K562 (cell line): ENCODE results near the gene GYPC. TPM values are rescaled to one million over a fixed set of nuclear protein-coding genes. Genes with fewer than 3 reads are reported as not detected.

Experiments used
- ARID2 ChIP-seq: fragments of 450-650 bp; IDR thresholded peaks from 2 replicates; pipeline ENCODE4 v1.6.1; 2017; ENCODE audit warnings: antibody characterized with exemption, mild to moderate bottlenecking
- FIP1L1 ChIP-seq: fragments of 200-400 bp; formaldehyde crosslinking; IDR thresholded peaks from 2 replicates; pipeline ENCODE4 v1.6.1; 2018; ENCODE audit warnings: mild to moderate bottlenecking, low read depth, low read length; ENCODE audit not compliant: poor library complexity, severe bottlenecking
- HOMEZ ChIP-seq: fragments of 250-450 bp; sonication (Bioruptor Pico); IDR thresholded peaks from 2 replicates; pipeline ENCODE4 v1.4.0; 2020; ENCODE audit warnings: mild to moderate bottlenecking, moderate library complexity
- IRF9 ChIP-seq: fragments of 450-650 bp; IDR thresholded peaks from 2 replicates; pipeline ENCODE4 v1.6.1; 2016; ENCODE audit warnings: missing biosample characterization, missing genetic modification characterization
- MYNN ChIP-seq, 2 experiments: sonication (generic); formaldehyde crosslinking in 1 of 2; IDR thresholded peaks; 2 replicates each; pipeline versions ENCODE4 v1.5.0 to v1.6.1; 2016 to 2020; ENCODE audit warnings: antibody characterized with exemption in 1 of 2, missing genetic modification reagents in 1 of 2
- STAT5A ChIP-seq: IDR thresholded peaks from 2 replicates; pipeline ENCODE4 v1.6.1; 2012; ENCODE audit warnings: low read length, inconsistent platforms, borderline replicate concordance
- TEAD1 ChIP-seq, 2 experiments: fragments of 450-650 bp in 1 of 2; sonication (generic) in 1 of 2; formaldehyde crosslinking; IDR thresholded peaks; 2 replicates each; pipeline versions ENCODE4 v1.4.0 to v1.8.0; 2020 to 2022; ENCODE audit warnings: mild to moderate bottlenecking in 2 of 2, missing genetic modification reagents in 1 of 2
- THRA ChIP-seq: fragments of 450-650 bp; IDR thresholded peaks from 2 replicates; pipeline ENCODE4 v1.6.1; 2017; ENCODE audit warnings: mild to moderate bottlenecking, moderate library complexity
- XRCC5 ChIP-seq: fragments of 200-400 bp; formaldehyde crosslinking; IDR thresholded peaks from 2 replicates; pipeline ENCODE4 v1.6.1; 2017; ENCODE audit warnings: low read depth, mild to moderate bottlenecking, low read length
- ZNF140 ChIP-seq: fragments of 250-450 bp; sonication (Bioruptor Pico); IDR thresholded peaks from 2 replicates; pipeline ENCODE4 v1.8.0; 2021; ENCODE audit warnings: moderate library complexity, mild to moderate bottlenecking, inconsistent platforms
- ZNF263 ChIP-seq: sonication (generic); formaldehyde crosslinking; IDR thresholded peaks from 2 replicates; pipeline ENCODE4 v1.8.0; 2022; ENCODE audit warnings: mild to moderate bottlenecking, missing genetic modification reagents, borderline replicate concordance
- ZNF668 ChIP-seq: fragments of 250-450 bp; sonication (Bioruptor Pico); IDR thresholded peaks from 2 replicates; pipeline ENCODE4 v1.8.0; 2022; ENCODE audit warnings: mild to moderate bottlenecking, inconsistent platforms
- ZNF717 ChIP-seq: fragments of 250-450 bp; sonication (Bioruptor Pico); IDR thresholded peaks from 2 replicates; pipeline ENCODE4 v1.5.0; 2021
- ZNF764 ChIP-seq: fragments of 250-450 bp; sonication (Bioruptor Pico); IDR thresholded peaks from 2 replicates; pipeline ENCODE4 v1.4.0; 2020; ENCODE audit warnings: low read depth, mild to moderate bottlenecking, moderate library complexity
- ZNF830 ChIP-seq: fragments of 250-450 bp; sonication (Bioruptor Pico); IDR thresholded peaks from 2 replicates; pipeline ENCODE4 v1.5.0; 2021; ENCODE audit warnings: mild to moderate bottlenecking
- polyA plus RNA-seq, 8 experiments: library from polyadenylated mRNA; depleted of rRNA in 4 of 8; stranded (reverse) in 5 of 8; unstranded in 3 of 8; fragments of >200 nt; fragmentation: Nextera tagmentation in 2 of 8; fragmentation: Illumina TruSeq in 1 of 8; extraction: Ambion mirVana in 2 of 8; extraction: Trizol in 1 of 8; gene quantifications; 2 replicates each; pipeline versions ENCODE4 v1.2.1 to v1.2.3, GENCODE V29; 2011 to 2014; ENCODE audit warnings: inconsistent platforms in 1 of 8, missing spikeins in 1 of 8
- total RNA-seq, 7 experiments: library from RNA; depleted of rRNA in 6 of 7; stranded (reverse); fragments of >200 nt in 6 of 7; fragmentation: Illumina TruSeq in 2 of 7; extraction: Trizol in 2 of 7; gene quantifications; 2 replicates each; pipeline versions ENCODE4 v1.2.1 to v1.2.3, GENCODE V29; 2011 to 2021; ENCODE audit warnings: low replicate concordance in 1 of 7
- TF ChIP-seq, protein P1 (sequence below): fragments of 250-450 bp; sonication (Bioruptor Pico); IDR thresholded peaks from 2 replicates; pipeline ENCODE4 v1.9.0; 2021; ENCODE audit warnings: mild to moderate bottlenecking, inconsistent platforms
- TF ChIP-seq, protein P2 (sequence below): fragments of 450-650 bp; conservative IDR thresholded peaks from 2 replicates; pipeline ENCODE4 v1.6.1; 2016; ENCODE audit warnings: missing genetic modification characterization, low read depth, mild to moderate bottlenecking, missing compliant biosample characterization, moderate library complexity

Gene GYPC
- total and polyA plus RNA-seq, 9 of the 15 experiments (the other 6 are each of a cell fraction or from before 2014, with no cell fraction given), result 50.6 to 282 (median 194) TPM

- TF ChIP-seq, protein P1, sequence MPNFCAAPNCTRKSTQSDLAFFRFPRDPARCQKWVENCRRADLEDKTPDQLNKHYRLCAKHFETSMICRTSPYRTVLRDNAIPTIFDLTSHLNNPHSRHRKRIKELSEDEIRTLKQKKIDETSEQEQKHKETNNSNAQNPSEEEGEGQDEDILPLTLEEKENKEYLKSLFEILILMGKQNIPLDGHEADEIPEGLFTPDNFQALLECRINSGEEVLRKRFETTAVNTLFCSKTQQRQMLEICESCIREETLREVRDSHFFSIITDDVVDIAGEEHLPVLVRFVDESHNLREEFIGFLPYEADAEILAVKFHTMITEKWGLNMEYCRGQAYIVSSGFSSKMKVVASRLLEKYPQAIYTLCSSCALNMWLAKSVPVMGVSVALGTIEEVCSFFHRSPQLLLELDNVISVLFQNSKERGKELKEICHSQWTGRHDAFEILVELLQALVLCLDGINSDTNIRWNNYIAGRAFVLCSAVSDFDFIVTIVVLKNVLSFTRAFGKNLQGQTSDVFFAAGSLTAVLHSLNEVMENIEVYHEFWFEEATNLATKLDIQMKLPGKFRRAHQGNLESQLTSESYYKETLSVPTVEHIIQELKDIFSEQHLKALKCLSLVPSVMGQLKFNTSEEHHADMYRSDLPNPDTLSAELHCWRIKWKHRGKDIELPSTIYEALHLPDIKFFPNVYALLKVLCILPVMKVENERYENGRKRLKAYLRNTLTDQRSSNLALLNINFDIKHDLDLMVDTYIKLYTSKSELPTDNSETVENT (CRISPR knock-in tag), result no peak
- TF ChIP-seq TEAD1 (CRISPR knock-in tag; IDR thresholded peaks at IDR 0.05) (0 out of 4 replicates have a peak, but pooled peaks of 1 of the 2 experiments have one; percentile 57), ZNF717 (CRISPR knock-in tag) (no peak), ZNF668 (CRISPR knock-in tag) (no peak), IRF9 (tag) (0 out of 2 replicates have a peak, but pooled peaks have one; percentile 6), FIP1L1 (no peak), ARID2 (no peak), ZNF140 (CRISPR knock-in tag) (no peak), ZNF830 (CRISPR knock-in tag) (no peak), XRCC5 (no peak), ZNF263 (CRISPR knock-in tag) (no peak), STAT5A (no peak; the same call in 1 of the 2 replicates), HOMEZ (CRISPR knock-in tag) (0 out of 2 replicates have a peak, but pooled peaks have one; percentile 66), ZNF764 (CRISPR knock-in tag) (no peak), MYNN (IDR thresholded peaks at IDR 0.05) (no peak), MYNN (CRISPR knock-in tag; IDR thresholded peaks at IDR 0.05) (no peak), THRA (no peak)
- TF ChIP-seq, protein P2, sequence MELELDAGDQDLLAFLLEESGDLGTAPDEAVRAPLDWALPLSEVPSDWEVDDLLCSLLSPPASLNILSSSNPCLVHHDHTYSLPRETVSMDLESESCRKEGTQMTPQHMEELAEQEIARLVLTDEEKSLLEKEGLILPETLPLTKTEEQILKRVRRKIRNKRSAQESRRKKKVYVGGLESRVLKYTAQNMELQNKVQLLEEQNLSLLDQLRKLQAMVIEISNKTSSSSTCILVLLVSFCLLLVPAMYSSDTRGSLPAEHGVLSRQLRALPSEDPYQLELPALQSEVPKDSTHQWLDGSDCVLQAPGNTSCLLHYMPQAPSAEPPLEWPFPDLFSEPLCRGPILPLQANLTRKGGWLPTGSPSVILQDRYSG, result no peak
Observed at GRCh38 chr2:126657148-126657635, 1.2 kb downstream of the GYPC start (continued).
